HG02571 (cell line): ENCODE measurements around the gene SYNM.

Experiments
- ATAC-seq: cut with Tn5 transposase; IDR thresholded peaks from one replicate; pipeline ENCODE4 v1.9.1; 2021; ENCODE audit warnings: mild to moderate bottlenecking, moderate library complexity; ENCODE audit not compliant: unreplicated experiment

SYNM gene

GRCh38 chr15:99163271-99164062 is 58.6 kb downstream of the SYNM start:
- ATAC-seq = no peak

- no peak for ATAC-seq
Observed at GRCh38 chr15:99164119-99164518, 59.2 kb downstream of the SYNM start.

GRCh38 chr15:99165020-99165790 is 60.3 kb downstream of the SYNM start:
- ATAC-seq = no peak

DNA sequence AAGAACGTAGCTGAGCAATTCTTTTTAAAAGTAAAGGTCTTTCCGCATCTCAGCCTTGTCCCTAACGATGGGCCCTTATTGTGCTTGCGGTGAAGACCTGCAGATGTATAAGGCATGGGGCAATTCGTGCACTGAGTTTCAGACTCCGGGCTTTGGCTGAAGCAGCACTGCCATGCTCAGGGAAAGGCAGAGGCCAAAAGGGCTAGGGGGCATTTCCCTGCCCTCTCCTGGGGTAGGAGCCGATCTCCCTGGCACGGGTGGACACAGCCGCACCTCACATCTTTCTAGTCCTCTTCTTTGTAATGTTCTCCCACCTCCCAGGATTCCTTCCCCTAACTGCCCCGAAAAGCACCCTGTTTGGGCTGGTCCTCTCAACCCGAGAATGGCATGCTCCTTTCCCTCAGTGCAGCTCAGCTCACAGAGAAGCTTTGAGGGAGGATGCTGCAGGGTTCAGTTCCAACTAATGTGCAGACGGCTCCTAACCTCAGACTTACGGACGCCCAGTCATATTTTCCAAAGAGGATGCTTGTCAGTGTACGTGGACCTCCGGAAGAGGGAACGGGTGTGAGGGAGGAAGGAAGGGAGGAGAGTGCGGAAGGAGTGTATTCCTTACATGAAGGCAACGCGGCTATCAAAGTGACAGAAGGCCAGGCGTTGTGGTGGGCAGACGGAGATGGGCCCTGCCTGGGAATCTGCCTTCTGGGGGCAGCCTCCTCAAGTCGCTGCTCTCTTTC is 61.2 kb downstream of the SYNM start:
- no peak for ATAC-seq

- no peak for ATAC-seq
Observed at GRCh38 chr15:99167201-99167600, 62.3 kb downstream of the SYNM start.

GRCh38 chr15:99167640-99168039 is 62.8 kb downstream of the SYNM start:
- ATAC-seq = no peak

GRCh38 chr15:99168601-99169580 is 64.0 kb downstream of the SYNM start:
- ATAC-seq = no peak

- ATAC-seq = no peak
Observed at GRCh38 chr15:99169769-99170311, 65.0 kb downstream of the SYNM start.

- no peak for ATAC-seq
Observed at GRCh38 chr15:99170476-99171065, 65.7 kb downstream of the SYNM start.

DNA sequence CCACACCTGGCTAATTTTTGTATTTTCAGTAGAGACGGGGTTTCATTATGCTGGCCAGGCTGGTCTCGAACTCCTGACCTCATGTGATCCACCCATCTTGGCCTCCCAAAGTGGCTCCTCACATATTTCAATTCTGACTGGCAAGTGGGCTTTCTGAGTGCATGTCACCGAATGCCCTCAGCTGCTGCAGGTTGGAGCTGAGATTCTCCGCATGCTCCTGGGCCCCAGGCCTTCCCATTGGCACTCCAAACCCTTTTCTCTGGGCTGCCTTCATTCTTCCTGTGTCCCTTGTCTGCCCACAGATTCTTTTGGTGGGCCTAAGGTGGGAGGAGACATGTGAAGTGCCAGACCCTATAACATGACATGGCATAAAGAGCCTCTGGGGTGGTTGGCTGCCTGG is 67.3 kb downstream of the SYNM start:
- no peak for ATAC-seq

DNA sequence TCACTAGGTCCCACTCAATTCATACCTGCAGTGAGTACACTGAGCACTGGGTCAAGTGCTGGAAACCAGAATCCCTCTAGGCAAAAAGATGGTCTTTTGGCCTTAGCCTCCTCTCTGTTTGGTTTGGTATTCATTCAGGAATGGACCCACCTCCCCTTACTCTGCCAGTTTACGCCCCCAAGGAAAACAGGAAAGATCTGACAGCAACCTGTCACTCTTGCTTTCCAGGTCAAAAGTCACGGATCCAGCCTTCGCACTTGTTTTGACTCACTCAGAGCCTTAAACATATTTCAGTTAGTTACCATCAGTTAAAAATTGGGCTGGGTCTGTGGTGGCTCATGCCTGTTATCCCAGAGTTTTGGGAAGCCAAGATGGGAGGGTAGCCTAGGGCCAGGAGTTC is 68.1 kb downstream of the SYNM start:
- no peak for ATAC-seq

DNA sequence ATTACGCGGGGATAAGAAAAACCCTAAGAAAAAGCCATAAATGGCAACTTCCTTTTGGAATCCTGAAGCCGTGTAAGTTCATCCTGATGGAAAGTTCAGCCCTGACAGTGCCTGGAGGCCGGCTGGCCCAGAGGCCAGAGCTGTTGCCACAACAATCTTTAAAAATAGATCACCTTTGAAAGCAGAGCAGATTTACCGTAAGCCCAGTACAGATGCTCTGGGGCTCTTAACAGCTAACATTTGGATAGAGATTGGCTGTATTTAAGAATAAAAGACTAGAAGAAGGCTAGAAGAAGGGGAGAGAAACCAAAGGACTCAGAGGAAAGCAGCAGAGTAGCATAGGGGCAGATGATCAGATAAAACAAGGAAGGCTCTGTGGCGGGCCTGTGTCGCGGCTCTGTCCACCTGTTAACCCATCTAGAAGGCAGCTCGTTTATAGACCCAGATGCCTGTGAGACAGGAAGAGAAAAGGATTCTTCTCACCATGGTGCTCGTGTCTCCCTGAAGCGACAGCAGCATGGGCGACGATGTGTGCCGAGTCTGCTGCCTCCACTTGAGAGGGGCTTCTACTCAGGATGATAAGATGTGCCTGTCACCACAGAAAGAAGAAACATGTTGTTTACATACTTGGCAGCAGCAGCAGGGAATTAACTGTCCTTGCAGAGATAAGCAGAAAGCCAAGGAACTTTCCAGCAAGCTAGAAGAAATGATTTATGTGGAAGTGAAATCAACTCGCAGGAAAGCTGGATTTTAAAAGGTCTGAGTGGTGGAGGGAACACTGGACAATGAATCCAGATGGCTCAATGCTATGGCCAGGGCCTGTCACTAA is 69.9 kb downstream of the SYNM start:
- ATAC-seq = no peak

- ATAC-seq = no peak
Observed at GRCh38 chr15:99176757-99177156, 71.9 kb downstream of the SYNM start.

- no peak for ATAC-seq
Observed at GRCh38 chr15:99177679-99178078, 72.8 kb downstream of the SYNM start.

DNA sequence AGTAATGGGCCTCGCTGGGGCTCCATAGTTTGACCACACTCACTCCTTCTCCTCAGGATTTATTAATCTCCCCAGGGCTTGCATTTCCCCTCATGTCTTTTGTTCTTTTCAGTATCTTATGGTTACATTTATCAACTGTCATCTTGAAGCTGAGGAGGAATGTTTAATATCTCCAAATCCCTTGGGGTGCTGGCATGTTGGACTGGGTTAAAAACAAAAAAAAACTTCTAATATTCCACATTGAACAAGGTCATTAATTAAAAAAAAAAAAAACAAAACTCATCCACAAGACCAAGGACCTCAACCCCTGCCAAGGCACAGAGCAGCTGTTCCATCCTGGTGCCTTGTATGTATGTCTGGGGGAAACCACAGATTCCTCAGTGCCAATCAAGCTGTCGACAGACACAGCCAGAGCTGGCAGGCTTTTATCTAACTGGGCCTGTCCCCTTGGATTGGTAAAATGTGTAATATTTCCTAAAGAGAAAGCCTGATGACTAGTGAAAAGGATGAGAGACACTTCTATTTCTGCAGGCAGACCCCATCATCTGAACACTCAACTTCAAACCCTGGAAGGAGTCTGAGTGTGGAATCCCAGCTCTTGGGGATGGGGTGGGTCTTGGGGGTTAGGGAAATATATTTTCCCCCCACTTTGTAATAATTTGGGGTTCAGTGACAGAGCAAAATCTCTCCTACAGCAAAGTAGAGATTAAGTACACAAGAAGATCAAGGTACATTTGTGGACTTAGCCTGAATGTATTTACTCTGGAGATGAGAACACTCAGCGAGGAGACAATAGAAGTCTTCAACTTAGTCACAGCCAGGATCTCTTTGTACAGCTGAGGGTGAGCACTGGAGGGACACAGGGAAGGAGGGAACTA is 75.4 kb downstream of the SYNM start:
- no peak for ATAC-seq

DNA sequence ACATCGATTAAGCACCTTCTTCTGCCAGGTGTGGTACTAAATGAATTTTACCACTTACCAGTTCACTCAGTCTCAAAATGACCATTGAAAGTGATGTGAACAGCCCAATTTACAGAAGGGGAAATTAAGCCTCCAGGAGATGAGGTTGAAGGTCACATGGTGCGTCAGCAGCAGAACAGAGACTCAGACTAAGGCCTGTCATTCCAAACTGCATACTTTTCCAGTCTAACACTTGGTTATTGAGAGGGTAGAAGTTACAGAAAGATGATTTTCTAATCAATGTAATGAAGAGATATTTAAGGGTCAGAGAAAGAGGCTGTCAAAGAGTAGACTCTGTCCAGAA is 76.1 kb downstream of the SYNM start:
- no peak for ATAC-seq

DNA sequence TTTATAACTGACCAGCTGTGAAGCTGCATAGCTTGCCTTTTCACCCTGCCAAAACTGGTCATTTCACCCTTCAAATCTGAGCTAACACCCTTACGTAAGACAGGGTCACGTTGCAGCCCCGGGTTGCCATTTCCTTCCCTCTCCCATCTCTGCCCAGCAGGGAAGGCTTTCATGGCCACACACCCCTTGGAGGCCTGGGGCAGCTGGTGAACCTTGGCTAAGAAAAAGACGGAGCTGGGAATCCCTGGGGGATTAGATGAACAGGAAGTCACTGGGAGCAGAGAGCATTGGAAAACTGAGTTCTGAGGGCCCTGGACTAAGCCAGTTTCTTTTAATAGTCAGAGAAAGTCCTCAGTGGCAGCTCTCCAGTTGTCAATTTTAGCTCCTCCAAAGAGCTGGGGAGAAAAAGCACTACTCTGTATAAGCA is 76.7 kb downstream of the SYNM start:
- no peak for ATAC-seq

GRCh38 chr15:99182791-99183190 is 77.9 kb downstream of the SYNM start:
- ATAC-seq = no peak
